ENCODE measurements around the gene GAST.

Gene GAST

DNA sequence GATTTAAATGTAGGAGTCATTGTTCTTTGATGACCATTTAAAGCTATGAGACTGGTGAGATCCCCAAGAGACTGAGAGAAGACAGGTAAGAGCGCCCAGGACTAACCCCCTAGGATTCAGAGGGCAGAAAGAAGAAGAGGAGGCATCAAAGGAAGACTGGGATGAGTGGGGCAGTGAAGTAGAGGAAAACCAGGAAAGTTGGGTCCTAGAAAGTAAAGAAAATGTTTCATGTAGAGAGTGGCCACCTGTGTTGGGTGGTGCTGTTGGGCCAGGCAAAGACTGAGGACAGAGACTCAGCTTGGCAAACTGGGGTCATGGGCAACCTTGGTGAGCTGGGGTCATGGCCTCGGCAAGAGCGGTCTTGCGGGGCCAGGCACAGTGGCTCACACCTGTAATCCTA is 23.6 kb downstream of the GAST start:
- Histone ChIP-seq H3K9me3 (ENCODE audit: insufficient read depth, low read length) (no peaks in the 10 kb centered on the region), H3K4me3 (ENCODE audit: low read length) (no peak overlapping the region), H2AFZ (ENCODE audit: low read depth, low read length) (no peak overlapping the region), H3K4me2 (ENCODE audit: low read length) (no peak overlapping the region), H3K27me3 (ENCODE audit: low read depth, low read length) (peaks cover 17% of the 10 kb centered on the region), H3K4me1 (ENCODE audit: low read length) (peaks cover 7% of the 10 kb centered on the region), H3K9ac (ENCODE audit: low read length) (no peak overlapping the region), H4K20me1 (ENCODE audit: insufficient read depth, low read length) (no peaks in the 10 kb centered on the region), H3K27ac (ENCODE audit: low read length) (no peak overlapping the region), H3K79me2 (ENCODE audit: low read length) (no peaks in the 10 kb centered on the region), H3K36me3 (replicated peaks; ENCODE audit: low read depth, low read length) (no peaks in the 10 kb centered on the region)
- TF ChIP-seq EZH2phosphoT487 (IDR thresholded peaks at IDR 0.05; ENCODE audit: low read depth) = no peak
- no peak for TF ChIP-seq CTCF (IDR thresholded peaks at IDR 0.05; ENCODE audit: low read depth, low read length)

- Histone ChIP-seq H3K4me3 (ENCODE audit: low read length) (no peak overlapping the region), H4K20me1 (ENCODE audit: insufficient read depth, low read length) (no peaks in the 10 kb centered on the region), H3K27ac (ENCODE audit: low read length) (no peak overlapping the region), H3K4me2 (ENCODE audit: low read length) (no peak overlapping the region), H3K9ac (ENCODE audit: low read length) (no peak overlapping the region), H2AFZ (ENCODE audit: low read depth, low read length) (no peak overlapping the region), H3K4me1 (ENCODE audit: low read length) (peaks cover 7% of the 10 kb centered on the region), H3K79me2 (ENCODE audit: low read length) (no peaks in the 10 kb centered on the region), H3K9me3 (ENCODE audit: insufficient read depth, low read length) (no peaks in the 10 kb centered on the region), H3K27me3 (ENCODE audit: low read depth, low read length) (peaks cover 9% of the 10 kb centered on the region), H3K36me3 (replicated peaks; ENCODE audit: low read depth, low read length) (no peaks in the 10 kb centered on the region)
- TF ChIP-seq CTCF (IDR thresholded peaks at IDR 0.05; ENCODE audit: low read depth, low read length) (no peak), EZH2phosphoT487 (IDR thresholded peaks at IDR 0.05; ENCODE audit: low read depth) (no peak)
These were observed 25.0 kb downstream of the GAST start for GRCh38 chr17:41736983-41737679.

GRCh38 chr17:41737680-41738023 is 25.5 kb downstream of the GAST start:
- Histone ChIP-seq H3K9me3 (ENCODE audit: insufficient read depth, low read length) (no peaks in the 10 kb centered on the region), H3K27ac (ENCODE audit: low read length) (no peak overlapping the region), H3K36me3 (replicated peaks; ENCODE audit: low read depth, low read length) (no peaks in the 10 kb centered on the region), H3K4me2 (ENCODE audit: low read length) (no peak overlapping the region), H3K4me1 (ENCODE audit: low read length) (peaks cover 7% of the 10 kb centered on the region), H3K27me3 (ENCODE audit: low read depth, low read length) (peaks cover 4% of the 10 kb centered on the region), H3K9ac (ENCODE audit: low read length) (no peak overlapping the region), H2AFZ (ENCODE audit: low read depth, low read length) (0 out of 2 replicates have a peak overlapping the region, but pooled peaks have one; percentile 39), H4K20me1 (ENCODE audit: insufficient read depth, low read length) (no peaks in the 10 kb centered on the region), H3K79me2 (ENCODE audit: low read length) (no peaks in the 10 kb centered on the region), H3K4me3 (ENCODE audit: low read length) (no peak overlapping the region)
- TF ChIP-seq CTCF (IDR thresholded peaks at IDR 0.05; ENCODE audit: low read depth, low read length) (no peak), EZH2phosphoT487 (IDR thresholded peaks at IDR 0.05; ENCODE audit: low read depth) (no peak)

- Histone ChIP-seq H3K27ac (ENCODE audit: low read length) (no peak overlapping the region), H3K4me2 (ENCODE audit: low read length) (peak overlapping the region; percentile 59), H3K36me3 (replicated peaks; ENCODE audit: low read depth, low read length) (no peaks in the 10 kb centered on the region), H3K9me3 (ENCODE audit: insufficient read depth, low read length) (no peaks in the 10 kb centered on the region), H4K20me1 (ENCODE audit: insufficient read depth, low read length) (no peaks in the 10 kb centered on the region), H3K4me3 (ENCODE audit: low read length) (no peak overlapping the region), H3K27me3 (ENCODE audit: low read depth, low read length) (peaks cover 4% of the 10 kb centered on the region; the same call in 1 of the 2 replicates), H3K79me2 (ENCODE audit: low read length) (no peaks in the 10 kb centered on the region), H3K9ac (ENCODE audit: low read length) (peak overlapping the region; percentile 53; the same call in 1 of the 2 replicates), H2AFZ (ENCODE audit: low read depth, low read length) (peak overlapping the region; percentile 99), H3K4me1 (ENCODE audit: low read length) (peaks cover 7% of the 10 kb centered on the region)
- TF ChIP-seq EZH2phosphoT487 (IDR thresholded peaks at IDR 0.05; ENCODE audit: low read depth) (no peak), CTCF (IDR thresholded peaks at IDR 0.05; ENCODE audit: low read depth, low read length) (peak; percentile 92)
These were observed 26.1 kb downstream of the GAST start for GRCh38 chr17:41738077-41738800.
